GM12878 (cell line): ENCODE data around the gene DUOXA1. TPM values are rescaled to one million over a fixed set of nuclear protein-coding genes. Genes with fewer than 3 reads are reported as not detected.

ENCODE experiments used
- ATAC-seq: fragments of 200-7000 bp; cut with Tn5 transposase; 3 replicates; pipeline ENCODE4 v1.9.1; 2020; ENCODE audit warnings: mild to moderate bottlenecking, moderate library complexity
- BruUV-seq: library from RNA; stranded (reverse); fragments of 400-500 nt; replicated peaks from 2 replicates; lab custom pipeline; 2021; lab: Mats Ljungman, UMichigan
- CTCF ChIA-PET: fragments of 300-600 bp; sonication (Branson Sonifier 250); formaldehyde crosslinking; extraction: SDS; loops from one replicate; lab custom pipeline; 2021; ENCODE audit warnings: inconsistent platforms; lab: Yijun Ruan, JAX
- POLR2A ChIA-PET: fragments of 350-600 bp; formaldehyde crosslinking; extraction: SDS; loops from one replicate; lab custom pipeline; 2021; ENCODE audit warnings: inconsistent platforms; lab: Charles Lee
- RAD21 ChIA-PET: fragments of 300-600 bp; sonication (Branson Sonifier 250); formaldehyde crosslinking; loops from one replicate; lab custom pipeline; 2023; ENCODE audit warnings: antibody characterized with exemption; ENCODE audit not compliant: unreplicated experiment; lab: Charles Lee
- SMC1A ChIA-PET: fragments of 300-600 bp; sonication (Branson Sonifier 250); formaldehyde crosslinking; loops from one replicate; lab custom pipeline; 2023; ENCODE audit not compliant: unreplicated experiment, uncharacterized antibody; lab: Charles Lee
- DNase-seq: peaks from one replicate; pipeline ENCODE4 v3.0.0-alpha.2; 2011; ENCODE audit warnings: low read depth, low spot score
- FAIRE-seq: peaks from 3 replicates; lab custom pipeline; 2011; peaks lifted over from hg19 to GRCh38; lab: Jason Lieb, UNC
- H2AFZ ChIP-seq: 2 replicates; pipeline ENCODE4 v1.6.0; 2011; ENCODE audit warnings: low read depth, low read length, control low read depth; ENCODE audit not compliant: control insufficient read depth
- H3K27ac ChIP-seq: 2 replicates; pipeline ENCODE4 v1.5.1; 2011; ENCODE audit warnings: control low read depth; ENCODE audit not compliant: control insufficient read depth, insufficient read depth
- H3K27me3 ChIP-seq, 2 experiments: replicated peaks in 1 of 2; 2 replicates each; pipeline versions ENCODE4 v1.6.0 to v1.6.1; 2011; ENCODE audit warnings: low read length in 1 of 2; ENCODE audit not compliant: control insufficient read depth in 2 of 2, insufficient read depth in 2 of 2
- H3K36me3 ChIP-seq, 2 experiments: 2 replicates each; pipeline ENCODE4 v1.5.1; 2011; ENCODE audit warnings: low read length in 1 of 2; ENCODE audit not compliant: control insufficient read depth in 2 of 2, insufficient read depth in 2 of 2
- H3K4me1 ChIP-seq: 2 replicates; pipeline ENCODE4 v1.6.1; 2011; ENCODE audit warnings: mild to moderate bottlenecking, low read length, moderate library complexity, mixed read lengths; ENCODE audit not compliant: control insufficient read depth, insufficient read depth
- H3K4me2 ChIP-seq: 2 replicates; pipeline ENCODE4 v1.6.0; 2011; ENCODE audit warnings: control low read depth; ENCODE audit not compliant: control insufficient read depth, insufficient read depth
- H3K4me3 ChIP-seq: fragments of 200-600 bp; sonication (generic); 2 replicates; pipeline ENCODE4 v1.5.1; 2016
- H3K79me2 ChIP-seq: 2 replicates; pipeline ENCODE4 v1.6.0; 2011; ENCODE audit warnings: low read length; ENCODE audit not compliant: control insufficient read depth, insufficient read depth
- H3K9ac ChIP-seq: 2 replicates; pipeline ENCODE4 v1.8.0; 2011; ENCODE audit warnings: low read length, control low read depth, mixed read lengths; ENCODE audit not compliant: control insufficient read depth, insufficient read depth
- H3K9me3 ChIP-seq: replicated peaks from 3 replicates; pipeline ENCODE4 v1.5.1; 2011; ENCODE audit warnings: mild to moderate bottlenecking, low read length; ENCODE audit not compliant: control insufficient read depth, insufficient read depth
- H4K20me1 ChIP-seq: 2 replicates; pipeline ENCODE4 v1.6.0; 2011; ENCODE audit not compliant: control insufficient read depth, insufficient read depth
- ASH2L ChIP-seq: fragments of 300-600, 200-600 bp; sonication (generic); IDR thresholded peaks from 2 replicates; pipeline ENCODE4 v1.6.1; 2017; ENCODE audit warnings: low read depth, mild to moderate bottlenecking, borderline replicate concordance
- HDAC6 ChIP-seq: fragments of 200-600 bp; sonication (generic); IDR thresholded peaks from one replicate; pipeline ENCODE4 v1.8.0; 2017; ENCODE audit warnings: antibody characterized with exemption; ENCODE audit not compliant: unreplicated experiment
- HDGF ChIP-seq: fragments of 450-650 bp; IDR thresholded peaks from 2 replicates; pipeline ENCODE4 v1.6.1; 2016; ENCODE audit warnings: antibody characterized with exemption
- IKZF2 ChIP-seq, 2 experiments: fragments of 450-650 bp; IDR thresholded peaks; 2 replicates each; pipeline ENCODE4 v1.6.1; 2017; ENCODE audit warnings: mild to moderate bottlenecking in 2 of 2, moderate library complexity in 2 of 2
- KAT2A ChIP-seq: conservative IDR thresholded peaks from 2 replicates; pipeline ENCODE4 v1.6.1; 2011; ENCODE audit warnings: low read depth, low read length; ENCODE audit not compliant: control insufficient read depth
- PAX5 ChIP-seq: IDR thresholded peaks from 2 replicates; pipeline ENCODE4 v1.6.1; 2011; ENCODE audit warnings: low read depth, low read length, borderline replicate concordance
- RCOR1 ChIP-seq: conservative IDR thresholded peaks from 2 replicates; pipeline ENCODE4 v1.6.1; 2012; ENCODE audit warnings: low read depth, low read length, improper control_type of control experiment
- RELA ChIP-seq: fragments of 450-650 bp; IDR thresholded peaks from 2 replicates; pipeline ENCODE4 v1.8.0; 2014; ENCODE audit warnings: borderline replicate concordance; ENCODE audit not compliant: partially characterized antibody
- ZNF217 ChIP-seq: fragments of 450-650 bp; IDR thresholded peaks from 2 replicates; pipeline ENCODE4 v1.6.1; 2017; ENCODE audit warnings: antibody characterized with exemption, mild to moderate bottlenecking
- WGBS: methylation state at CpG from one replicate; pipeline ENCODE4 v1.1.6; 2016; ENCODE audit warnings: low lambda C conversion rate; ENCODE audit not compliant: insufficient replicate concordance, insufficient coverage; ENCODE audit errors: missing lambda C conversion rate; 5-methylcytosine and 5-hydroxymethylcytosine counted together
- in situ Hi-C: fragments of 300-500 bp; cut with MboI; formaldehyde crosslinking; loops from 9 replicates; pipeline ENCODE4 v1.14.3; 2018; ENCODE audit warnings: mixed read lengths
- intact Hi-C: fragments of 100-400 bp; cut with micrococcal nuclease; formaldehyde crosslinking; loops from one replicate; pipeline ENCODE4 v1.14.2; 2022; ENCODE audit not compliant: unreplicated experiment
- polyA plus RNA-seq, 11 experiments: library from polyadenylated mRNA; depleted of rRNA in 4 of 11; unstranded in 6 of 11; stranded (reverse) in 5 of 11; fragments of >200 nt; fragmentation: Nextera tagmentation in 4 of 11; fragmentation: Illumina TruSeq in 1 of 11; extraction: Ambion mirVana in 4 of 11; extraction: Trizol in 1 of 11; gene quantifications; 1 replicate in 1 of 11; 2 replicates in 10 of 11; pipeline versions ENCODE4 v1.2.1 to v1.2.3, GENCODE V29; 2011 to 2016; ENCODE audit warnings: inconsistent platforms in 2 of 11, missing spikeins in 2 of 11, low read depth in 1 of 11
- total RNA-seq, 4 experiments: library from RNA; depleted of rRNA in 3 of 4; stranded (reverse); fragments of >200 nt in 3 of 4; fragmentation: Illumina TruSeq in 1 of 4; extraction: Trizol in 1 of 4; gene quantifications; 2 replicates each; pipeline versions ENCODE4 v1.2.1 to v1.2.3, GENCODE V29; 2013 to 2021
- TF ChIP-seq, protein P1 (sequence below): IDR thresholded peaks from 2 replicates; pipeline ENCODE4 v1.6.1; 2011; ENCODE audit warnings: mild to moderate bottlenecking, low read depth, low read length, moderate library complexity; ENCODE audit not compliant: insufficient replicate concordance
- TF ChIP-seq, protein P2 (sequence below): IDR thresholded peaks from 2 replicates; pipeline ENCODE4 v1.6.1; 2012; ENCODE audit warnings: low read length, inconsistent platforms
- TF ChIP-seq, protein P3 (sequence below): fragments of 450-650 bp; IDR thresholded peaks from 2 replicates; pipeline ENCODE4 v1.6.1; 2014; ENCODE audit warnings: mild to moderate bottlenecking
- TF ChIP-seq, protein P4 (sequence below): fragments of 450-650 bp; formaldehyde crosslinking; IDR thresholded peaks from 2 replicates; pipeline ENCODE4 v1.4.0; 2022; ENCODE audit warnings: mild to moderate bottlenecking, moderate library complexity

Gene DUOXA1
- total and polyA plus RNA-seq, 10 of the 15 experiments (the other 5 are each of a cell fraction or from before 2014, with no cell fraction given): 0.08 TPM; not detected in 9

DNA sequence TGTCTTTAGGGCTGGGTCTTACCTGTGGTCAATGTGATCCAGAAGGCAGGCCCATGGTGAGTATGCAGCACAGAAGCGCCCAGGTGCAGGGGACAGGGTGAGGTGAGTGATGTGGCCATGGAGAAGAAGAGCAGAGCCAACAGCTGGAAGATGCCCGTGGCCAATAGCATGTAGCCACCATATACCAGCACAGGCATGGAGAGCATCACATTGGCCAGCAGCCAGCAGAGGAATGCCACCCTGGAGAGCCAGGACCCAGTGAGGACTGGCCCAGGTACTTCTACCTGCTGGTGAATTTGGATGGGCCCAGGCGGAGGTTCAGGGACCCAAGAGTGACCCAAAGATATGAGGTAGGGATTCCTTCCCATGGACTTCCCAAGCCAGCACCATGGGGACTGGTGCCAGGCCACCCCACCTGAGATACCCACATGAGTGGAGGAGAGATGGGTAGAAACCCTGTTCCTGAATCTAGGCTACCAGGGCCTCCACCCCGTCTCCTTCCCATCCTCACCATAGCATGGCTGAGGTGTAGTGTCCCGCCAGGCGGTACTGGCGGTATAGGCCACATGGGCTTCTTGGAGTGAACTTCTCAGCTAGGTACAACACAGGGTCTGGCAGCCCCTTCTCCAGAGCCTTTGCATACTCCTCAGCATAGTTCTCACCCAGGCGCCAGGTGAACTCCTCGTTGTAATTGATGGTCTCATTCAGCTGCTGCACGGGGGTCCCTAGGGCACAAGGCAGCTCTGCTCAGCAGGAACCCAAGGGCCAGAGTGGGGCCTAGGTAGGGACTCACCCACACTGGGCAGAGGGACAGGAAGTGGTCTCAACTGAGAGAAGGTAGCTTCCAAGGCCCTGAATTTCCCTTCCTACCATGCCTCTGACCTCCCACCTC, 9.4 kb downstream of the DUOXA1 start (continued):
- TF ChIP-seq, protein P1, sequence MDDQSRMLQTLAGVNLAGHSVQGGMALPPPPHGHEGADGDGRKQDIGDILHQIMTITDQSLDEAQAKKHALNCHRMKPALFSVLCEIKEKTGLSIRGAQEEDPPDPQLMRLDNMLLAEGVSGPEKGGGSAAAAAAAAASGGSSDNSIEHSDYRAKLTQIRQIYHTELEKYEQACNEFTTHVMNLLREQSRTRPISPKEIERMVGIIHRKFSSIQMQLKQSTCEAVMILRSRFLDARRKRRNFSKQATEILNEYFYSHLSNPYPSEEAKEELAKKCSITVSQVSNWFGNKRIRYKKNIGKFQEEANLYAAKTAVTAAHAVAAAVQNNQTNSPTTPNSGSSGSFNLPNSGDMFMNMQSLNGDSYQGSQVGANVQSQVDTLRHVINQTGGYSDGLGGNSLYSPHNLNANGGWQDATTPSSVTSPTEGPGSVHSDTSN: no peak
- no peak for TF ChIP-seq HDGF

DNA sequence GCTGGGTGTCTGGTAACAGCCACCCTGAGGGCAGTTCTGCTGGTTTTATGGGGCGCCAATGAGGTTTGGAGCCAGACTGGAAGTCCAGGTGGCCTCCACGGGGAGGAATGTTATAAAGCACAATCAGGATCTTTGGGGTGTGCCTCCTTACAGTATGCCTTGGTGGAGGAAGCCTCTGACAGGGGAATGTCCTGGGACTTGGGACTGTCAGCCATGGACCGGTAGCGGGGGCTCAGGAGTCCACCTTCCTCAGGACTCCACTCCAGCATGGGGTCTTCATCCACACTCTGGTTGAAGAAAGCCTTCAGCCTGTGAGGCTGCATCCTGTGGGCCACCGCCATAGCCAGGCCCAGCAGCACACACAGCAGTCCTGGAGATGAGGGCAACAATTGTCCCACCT, 10.7 kb downstream of the DUOXA1 start:
- in situ Hi-C loops: loop anchor here (10.0 kb wide), 1 partner anchor 56 kb away; no protein-coding TSS in a partner anchor
- BruUV-seq: no TSS peak
- SMC1A ChIA-PET: interaction anchor here (1.0 to 1.8 kb wide), 6 partner anchors 8 to 160 kb away, joined by 3 to 9 read pairs (median 6); no protein-coding TSS in a partner anchor
- TF ChIP-seq ASH2L (no peak), ZNF217 (no peak), HDAC6 (no peak), KAT2A (no peak), IKZF2 (IDR thresholded peaks at IDR 0.05) (no peak), PAX5 (no peak), RELA (no peak), RCOR1 (no peak)
- TF ChIP-seq, protein P2, sequence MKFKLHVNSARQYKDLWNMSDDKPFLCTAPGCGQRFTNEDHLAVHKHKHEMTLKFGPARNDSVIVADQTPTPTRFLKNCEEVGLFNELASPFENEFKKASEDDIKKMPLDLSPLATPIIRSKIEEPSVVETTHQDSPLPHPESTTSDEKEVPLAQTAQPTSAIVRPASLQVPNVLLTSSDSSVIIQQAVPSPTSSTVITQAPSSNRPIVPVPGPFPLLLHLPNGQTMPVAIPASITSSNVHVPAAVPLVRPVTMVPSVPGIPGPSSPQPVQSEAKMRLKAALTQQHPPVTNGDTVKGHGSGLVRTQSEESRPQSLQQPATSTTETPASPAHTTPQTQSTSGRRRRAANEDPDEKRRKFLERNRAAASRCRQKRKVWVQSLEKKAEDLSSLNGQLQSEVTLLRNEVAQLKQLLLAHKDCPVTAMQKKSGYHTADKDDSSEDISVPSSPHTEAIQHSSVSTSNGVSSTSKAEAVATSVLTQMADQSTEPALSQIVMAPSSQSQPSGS: no peak
- TF ChIP-seq, protein P3, sequence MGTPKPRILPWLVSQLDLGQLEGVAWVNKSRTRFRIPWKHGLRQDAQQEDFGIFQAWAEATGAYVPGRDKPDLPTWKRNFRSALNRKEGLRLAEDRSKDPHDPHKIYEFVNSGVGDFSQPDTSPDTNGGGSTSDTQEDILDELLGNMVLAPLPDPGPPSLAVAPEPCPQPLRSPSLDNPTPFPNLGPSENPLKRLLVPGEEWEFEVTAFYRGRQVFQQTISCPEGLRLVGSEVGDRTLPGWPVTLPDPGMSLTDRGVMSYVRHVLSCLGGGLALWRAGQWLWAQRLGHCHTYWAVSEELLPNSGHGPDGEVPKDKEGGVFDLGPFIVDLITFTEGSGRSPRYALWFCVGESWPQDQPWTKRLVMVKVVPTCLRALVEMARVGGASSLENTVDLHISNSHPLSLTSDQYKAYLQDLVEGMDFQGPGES: no peak
- TF ChIP-seq, protein P4, sequence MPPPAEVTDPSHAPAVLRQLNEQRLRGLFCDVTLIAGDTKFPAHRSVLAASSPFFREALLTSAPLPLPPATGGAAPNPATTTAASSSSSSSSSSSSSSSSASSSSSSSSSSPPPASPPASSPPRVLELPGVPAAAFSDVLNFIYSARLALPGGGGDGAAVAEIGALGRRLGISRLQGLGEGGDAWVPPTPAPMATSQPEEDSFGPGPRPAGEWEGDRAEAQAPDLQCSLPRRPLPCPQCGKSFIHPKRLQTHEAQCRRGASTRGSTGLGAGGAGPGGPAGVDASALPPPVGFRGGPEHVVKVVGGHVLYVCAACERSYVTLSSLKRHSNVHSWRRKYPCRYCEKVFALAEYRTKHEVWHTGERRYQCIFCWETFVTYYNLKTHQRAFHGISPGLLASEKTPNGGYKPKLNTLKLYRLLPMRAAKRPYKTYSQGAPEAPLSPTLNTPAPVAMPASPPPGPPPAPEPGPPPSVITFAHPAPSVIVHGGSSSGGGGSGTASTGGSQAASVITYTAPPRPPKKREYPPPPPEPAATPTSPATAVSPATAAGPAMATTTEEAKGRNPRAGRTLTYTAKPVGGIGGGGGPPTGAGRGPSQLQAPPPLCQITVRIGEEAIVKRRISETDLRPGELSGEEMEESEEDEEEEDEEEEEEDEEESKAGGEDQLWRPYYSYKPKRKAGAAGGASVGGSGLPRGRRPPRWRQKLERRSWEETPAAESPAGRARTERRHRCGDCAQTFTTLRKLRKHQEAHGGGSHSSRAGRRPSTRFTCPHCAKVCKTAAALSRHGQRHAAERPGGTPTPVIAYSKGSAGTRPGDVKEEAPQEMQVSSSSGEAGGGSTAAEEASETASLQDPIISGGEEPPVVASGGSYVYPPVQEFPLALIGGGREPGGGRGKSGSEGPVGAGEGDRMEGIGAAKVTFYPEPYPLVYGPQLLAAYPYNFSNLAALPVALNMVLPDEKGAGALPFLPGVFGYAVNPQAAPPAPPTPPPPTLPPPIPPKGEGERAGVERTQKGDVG (CRISPR knock-in tag): no peak

More for the DNA sequence above, 10.7 kb downstream of the DUOXA1 start:
- no peaks in the 10 kb centered on the region for H3K36me3 ChIP-seq
- DNase-seq (no peak), FAIRE-seq (no peak), ATAC-seq (no peak)
- H3K4me2 ChIP-seq: no peak overlapping the region
- H3K4me1 ChIP-seq: no peaks in the 10 kb centered on the region; the same call in 1 of the 2 replicates
- H3K9ac ChIP-seq: no peak overlapping the region
- CTCF ChIA-PET: interaction anchor here (0.6 to 2.2 kb wide), 34 partner anchors 8 to 349 kb away, joined by 3 to 27 read pairs (median 5); partner anchors contain the start of gene DUOX1
- no peaks in the 10 kb centered on the region for H3K79me2 ChIP-seq
- peaks cover 7 to 21% of the 10 kb centered on the region in 2 experiments for H3K27me3 ChIP-seq
- no peak overlapping the region for H3K27ac ChIP-seq
- no peak overlapping the region for H3K4me3 ChIP-seq
- WGBS: 48% methylated on average over 5 of the region's 5 CpGs
- POLR2A ChIA-PET: no interaction called here
- intact Hi-C loops: no loop called here
- RAD21 ChIA-PET: interaction anchor here (0.8 to 1.9 kb wide), 8 partner anchors 8 to 338 kb away, joined by 3 to 16 read pairs (median 4); no protein-coding TSS in a partner anchor
- H3K9me3 ChIP-seq: no peaks in the 10 kb centered on the region
- H4K20me1 ChIP-seq: no peaks in the 10 kb centered on the region
- H2AFZ ChIP-seq: no peak overlapping the region
